RPMI7951 (cell line): ENCODE measurements around the gene RPL37A. TPM values are rescaled to one million over a fixed set of nuclear protein-coding genes. Genes with fewer than 3 reads are reported as not detected.
A peak's percentile ranks its signal among the peaks of the same experiment; 100 is the strongest.

Experiments used
- DNase-seq: peaks from one replicate; pipeline ENCODE4 v3.0.0-alpha.2; 2012; ENCODE audit warnings: low read depth
- total RNA-seq: library from RNA; depleted of rRNA; stranded (reverse); fragments of >200 nt; shearing (Covaris generic); gene quantifications from 2 replicates; pipeline ENCODE4 v1.2.3, GENCODE V29; 2014; rRNA removed

Gene RPL37A
- total RNA-seq, 1 experiment from 2014 or later, result 2,058 TPM

GRCh38 chr2:216546641-216547403 lies 48.2 kb downstream of the RPL37A start:
- no peak for DNase-seq

DNA sequence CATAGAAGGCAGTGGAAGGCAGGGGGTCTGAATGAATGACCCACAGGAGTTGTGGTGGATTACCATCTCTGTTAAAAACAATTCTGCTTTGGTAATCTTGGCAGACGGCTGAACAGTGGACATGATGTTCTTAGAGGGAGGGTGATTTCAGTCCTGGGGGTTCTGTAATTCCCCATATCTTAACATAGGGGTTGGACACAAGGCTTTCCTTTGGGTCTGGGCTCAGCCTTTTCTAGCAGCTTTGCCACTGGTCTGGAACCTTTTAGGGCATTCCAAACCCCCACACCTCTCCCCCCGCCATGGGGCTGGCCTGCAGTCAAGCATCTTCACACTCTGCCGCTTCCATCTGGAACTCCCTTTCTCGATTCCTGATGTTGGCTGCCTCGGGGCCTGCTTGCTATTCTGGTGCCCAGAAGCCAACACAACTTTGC lies 50.3 kb downstream of the RPL37A start:
- DNase-seq, result no peak

GRCh38 chr2:216549926-216550690 lies 51.5 kb downstream of the RPL37A start:
- DNase-seq, result no peak

DNA sequence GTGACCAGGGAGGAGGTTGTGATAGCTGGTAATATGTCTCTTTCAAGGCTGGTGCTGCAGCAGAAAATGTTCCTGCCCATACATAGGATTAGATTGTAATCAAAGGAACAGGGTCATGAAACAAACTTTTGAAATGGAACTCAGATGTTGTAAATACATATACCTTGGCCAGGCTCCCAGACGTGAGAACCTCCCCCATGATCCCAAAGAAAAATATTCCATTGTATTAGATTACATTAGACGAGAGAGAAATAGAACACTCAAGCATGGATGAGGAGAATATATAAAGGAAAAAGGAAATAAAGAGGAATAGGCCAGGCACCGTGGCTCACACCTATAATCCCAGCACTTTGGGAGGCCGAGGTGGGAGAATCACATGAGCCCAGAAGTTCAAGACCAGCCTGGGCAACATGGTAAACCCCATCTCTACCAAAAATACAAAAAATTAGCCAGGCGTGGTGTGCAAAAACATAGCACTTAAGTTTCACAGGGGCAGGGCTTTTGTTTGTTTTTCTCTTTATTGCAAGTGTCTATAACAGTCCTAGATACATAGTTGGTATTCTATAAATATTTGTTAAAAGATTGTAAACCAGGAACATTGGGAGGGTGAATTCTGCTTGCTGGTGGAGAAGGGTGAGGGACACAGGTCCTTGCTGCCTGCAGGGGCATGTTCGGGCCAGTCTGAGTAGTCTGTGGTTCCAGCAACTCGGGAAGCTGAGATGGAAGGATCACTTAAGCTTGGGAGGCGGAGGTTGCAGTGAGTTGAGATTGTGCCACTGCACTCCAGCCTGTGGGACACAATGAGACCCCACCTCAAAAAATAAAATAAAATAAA lies 52.8 kb downstream of the RPL37A start:
- peak; percentile 47 for DNase-seq

DNA sequence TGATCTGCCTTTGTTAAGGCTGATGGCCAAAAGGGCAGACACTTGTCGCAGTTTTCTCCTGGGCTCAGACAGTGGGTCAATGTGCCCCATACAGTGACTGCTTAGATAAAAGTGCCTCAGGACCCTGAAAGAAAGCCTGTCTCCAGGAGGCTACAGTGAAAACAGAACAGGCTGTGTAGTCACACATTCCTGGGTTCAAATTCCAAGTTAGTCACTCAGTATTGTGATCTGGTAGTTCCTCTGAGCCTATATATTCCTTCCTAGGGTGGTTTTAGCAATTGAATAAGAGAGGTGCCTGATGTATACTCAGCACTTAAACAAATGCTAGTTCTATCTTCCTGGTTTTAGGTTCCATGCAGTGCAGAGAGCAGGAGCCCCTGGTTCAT lies 54.4 kb downstream of the RPL37A start:
- DNase-seq, result no peak

Other genes with a start within 250 kb of the RPL37A start
- gene MARCHF4, start 126.4 kb upstream of the RPL37A start, total RNA-seq, result 0.29 and 0.48 TPM in 2 replicates
- gene SMARCAL1, start 86.4 kb upstream of the RPL37A start, total RNA-seq, result 9.3 and 9.8 TPM in 2 replicates
- 3.5 and 6.4 TPM in 2 replicates for gene IGFBP2, start 134.6 kb downstream of the RPL37A start, total RNA-seq
- 22.4 and 25.0 TPM in 2 replicates for gene IGFBP5, start 196.7 kb downstream of the RPL37A start, total RNA-seq